ENCODE data around the gene UNC5B.

- no peak for TF ChIP-seq POLR2AphosphoS5 (IDR thresholded peaks at IDR 0.05)
- TF ChIP-seq, protein P1, sequence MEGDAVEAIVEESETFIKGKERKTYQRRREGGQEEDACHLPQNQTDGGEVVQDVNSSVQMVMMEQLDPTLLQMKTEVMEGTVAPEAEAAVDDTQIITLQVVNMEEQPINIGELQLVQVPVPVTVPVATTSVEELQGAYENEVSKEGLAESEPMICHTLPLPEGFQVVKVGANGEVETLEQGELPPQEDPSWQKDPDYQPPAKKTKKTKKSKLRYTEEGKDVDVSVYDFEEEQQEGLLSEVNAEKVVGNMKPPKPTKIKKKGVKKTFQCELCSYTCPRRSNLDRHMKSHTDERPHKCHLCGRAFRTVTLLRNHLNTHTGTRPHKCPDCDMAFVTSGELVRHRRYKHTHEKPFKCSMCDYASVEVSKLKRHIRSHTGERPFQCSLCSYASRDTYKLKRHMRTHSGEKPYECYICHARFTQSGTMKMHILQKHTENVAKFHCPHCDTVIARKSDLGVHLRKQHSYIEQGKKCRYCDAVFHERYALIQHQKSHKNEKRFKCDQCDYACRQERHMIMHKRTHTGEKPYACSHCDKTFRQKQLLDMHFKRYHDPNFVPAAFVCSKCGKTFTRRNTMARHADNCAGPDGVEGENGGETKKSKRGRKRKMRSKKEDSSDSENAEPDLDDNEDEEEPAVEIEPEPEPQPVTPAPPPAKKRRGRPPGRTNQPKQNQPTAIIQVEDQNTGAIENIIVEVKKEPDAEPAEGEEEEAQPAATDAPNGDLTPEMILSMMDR (IDR thresholded peaks at IDR 0.05 in 8 of 11, conservative IDR thresholded peaks at IDR 0.05 in 3 of 11), result no peak
These were observed 102.4 kb downstream of the UNC5B start for GRCh38 chr10:71314694-71315225.
